ENCODE results near the gene PCDHGB2. TPM values are rescaled to one million over a fixed set of nuclear protein-coding genes. Genes with fewer than 3 reads are reported as not detected.

Gene PCDHGB2
- total and polyA plus RNA-seq, 2 experiments from 2014 or later, result 1.2 to 5.8 TPM

DNA sequence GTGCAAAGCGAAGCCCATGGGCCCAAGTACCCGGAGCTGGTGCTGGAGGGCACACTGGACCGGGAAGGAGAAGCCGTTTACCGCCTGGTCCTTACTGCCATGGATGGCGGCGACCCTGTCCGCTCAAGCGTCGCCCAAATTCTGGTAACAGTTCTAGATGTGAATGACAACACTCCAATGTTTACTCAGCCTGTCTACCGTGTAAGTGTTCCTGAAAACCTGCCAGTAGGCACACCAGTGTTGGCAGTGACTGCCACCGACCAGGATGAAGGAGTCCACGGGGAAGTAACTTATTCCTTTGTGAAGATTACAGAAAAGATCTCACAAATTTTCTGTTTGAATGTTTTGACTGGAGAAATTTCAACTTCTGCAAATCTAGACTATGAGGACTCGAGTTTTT, 14.8 kb downstream of the PCDHGB2 start:
- H3K4me3 Mint-ChIP-seq, result no peak overlapping the region
- peaks cover 2% of the 10 kb centered on the region; the same call in 1 of the 3 replicates for H3K4me1 Mint-ChIP-seq
- peaks cover 6% of the 10 kb centered on the region for H3K27me3 Mint-ChIP-seq (ENCODE audit: insufficient read depth, low read depth, poor library complexity)
- Histone ChIP-seq H3K4me1 (ENCODE audit: insufficient read depth) (no peaks in the 10 kb centered on the region), H3K27me3 (ENCODE audit: insufficient read depth) (no peaks in the 10 kb centered on the region), H4K20me1 (replicated peaks; ENCODE audit: insufficient read depth) (no peaks in the 10 kb centered on the region), H3K4me3 (no peak overlapping the region), H2AFZ (no peak overlapping the region), H3K79me2 (replicated peaks; ENCODE audit: insufficient read depth) (no peaks in the 10 kb centered on the region), H3K27ac (ENCODE audit: low read depth) (no peak overlapping the region), H3K4me2 (no peak overlapping the region), H3K36me3 (ENCODE audit: insufficient read depth) (no peaks in the 10 kb centered on the region), H3F3A (replicated peaks; ENCODE audit: low read depth) (no peaks in the 10 kb centered on the region), H3K9me2 (ENCODE audit: insufficient read depth) (no peaks in the 10 kb centered on the region)
- peaks cover 64% of the 10 kb centered on the region for H3K36me3 Mint-ChIP-seq (ENCODE audit: low read depth)
- ATAC-seq, result no peak
- TF ChIP-seq EZH2phosphoT487 (IDR thresholded peaks at IDR 0.05; ENCODE audit: unreplicated experiment), result no peak
- no peak for TF ChIP-seq JUNB (IDR thresholded peaks at IDR 0.05; ENCODE audit: unreplicated experiment)
- TF ChIP-seq STAT1 (IDR thresholded peaks at IDR 0.05; ENCODE audit: unreplicated experiment), result no peak
- TF ChIP-seq CREB1 (CRISPR knock-in tag; IDR thresholded peaks at IDR 0.05; ENCODE audit: low read depth), result no peak
- no peak for TF ChIP-seq ZNF331 (CRISPR knock-in tag; IDR thresholded peaks at IDR 0.05; ENCODE audit: low read depth)
- TF ChIP-seq, protein P1, sequence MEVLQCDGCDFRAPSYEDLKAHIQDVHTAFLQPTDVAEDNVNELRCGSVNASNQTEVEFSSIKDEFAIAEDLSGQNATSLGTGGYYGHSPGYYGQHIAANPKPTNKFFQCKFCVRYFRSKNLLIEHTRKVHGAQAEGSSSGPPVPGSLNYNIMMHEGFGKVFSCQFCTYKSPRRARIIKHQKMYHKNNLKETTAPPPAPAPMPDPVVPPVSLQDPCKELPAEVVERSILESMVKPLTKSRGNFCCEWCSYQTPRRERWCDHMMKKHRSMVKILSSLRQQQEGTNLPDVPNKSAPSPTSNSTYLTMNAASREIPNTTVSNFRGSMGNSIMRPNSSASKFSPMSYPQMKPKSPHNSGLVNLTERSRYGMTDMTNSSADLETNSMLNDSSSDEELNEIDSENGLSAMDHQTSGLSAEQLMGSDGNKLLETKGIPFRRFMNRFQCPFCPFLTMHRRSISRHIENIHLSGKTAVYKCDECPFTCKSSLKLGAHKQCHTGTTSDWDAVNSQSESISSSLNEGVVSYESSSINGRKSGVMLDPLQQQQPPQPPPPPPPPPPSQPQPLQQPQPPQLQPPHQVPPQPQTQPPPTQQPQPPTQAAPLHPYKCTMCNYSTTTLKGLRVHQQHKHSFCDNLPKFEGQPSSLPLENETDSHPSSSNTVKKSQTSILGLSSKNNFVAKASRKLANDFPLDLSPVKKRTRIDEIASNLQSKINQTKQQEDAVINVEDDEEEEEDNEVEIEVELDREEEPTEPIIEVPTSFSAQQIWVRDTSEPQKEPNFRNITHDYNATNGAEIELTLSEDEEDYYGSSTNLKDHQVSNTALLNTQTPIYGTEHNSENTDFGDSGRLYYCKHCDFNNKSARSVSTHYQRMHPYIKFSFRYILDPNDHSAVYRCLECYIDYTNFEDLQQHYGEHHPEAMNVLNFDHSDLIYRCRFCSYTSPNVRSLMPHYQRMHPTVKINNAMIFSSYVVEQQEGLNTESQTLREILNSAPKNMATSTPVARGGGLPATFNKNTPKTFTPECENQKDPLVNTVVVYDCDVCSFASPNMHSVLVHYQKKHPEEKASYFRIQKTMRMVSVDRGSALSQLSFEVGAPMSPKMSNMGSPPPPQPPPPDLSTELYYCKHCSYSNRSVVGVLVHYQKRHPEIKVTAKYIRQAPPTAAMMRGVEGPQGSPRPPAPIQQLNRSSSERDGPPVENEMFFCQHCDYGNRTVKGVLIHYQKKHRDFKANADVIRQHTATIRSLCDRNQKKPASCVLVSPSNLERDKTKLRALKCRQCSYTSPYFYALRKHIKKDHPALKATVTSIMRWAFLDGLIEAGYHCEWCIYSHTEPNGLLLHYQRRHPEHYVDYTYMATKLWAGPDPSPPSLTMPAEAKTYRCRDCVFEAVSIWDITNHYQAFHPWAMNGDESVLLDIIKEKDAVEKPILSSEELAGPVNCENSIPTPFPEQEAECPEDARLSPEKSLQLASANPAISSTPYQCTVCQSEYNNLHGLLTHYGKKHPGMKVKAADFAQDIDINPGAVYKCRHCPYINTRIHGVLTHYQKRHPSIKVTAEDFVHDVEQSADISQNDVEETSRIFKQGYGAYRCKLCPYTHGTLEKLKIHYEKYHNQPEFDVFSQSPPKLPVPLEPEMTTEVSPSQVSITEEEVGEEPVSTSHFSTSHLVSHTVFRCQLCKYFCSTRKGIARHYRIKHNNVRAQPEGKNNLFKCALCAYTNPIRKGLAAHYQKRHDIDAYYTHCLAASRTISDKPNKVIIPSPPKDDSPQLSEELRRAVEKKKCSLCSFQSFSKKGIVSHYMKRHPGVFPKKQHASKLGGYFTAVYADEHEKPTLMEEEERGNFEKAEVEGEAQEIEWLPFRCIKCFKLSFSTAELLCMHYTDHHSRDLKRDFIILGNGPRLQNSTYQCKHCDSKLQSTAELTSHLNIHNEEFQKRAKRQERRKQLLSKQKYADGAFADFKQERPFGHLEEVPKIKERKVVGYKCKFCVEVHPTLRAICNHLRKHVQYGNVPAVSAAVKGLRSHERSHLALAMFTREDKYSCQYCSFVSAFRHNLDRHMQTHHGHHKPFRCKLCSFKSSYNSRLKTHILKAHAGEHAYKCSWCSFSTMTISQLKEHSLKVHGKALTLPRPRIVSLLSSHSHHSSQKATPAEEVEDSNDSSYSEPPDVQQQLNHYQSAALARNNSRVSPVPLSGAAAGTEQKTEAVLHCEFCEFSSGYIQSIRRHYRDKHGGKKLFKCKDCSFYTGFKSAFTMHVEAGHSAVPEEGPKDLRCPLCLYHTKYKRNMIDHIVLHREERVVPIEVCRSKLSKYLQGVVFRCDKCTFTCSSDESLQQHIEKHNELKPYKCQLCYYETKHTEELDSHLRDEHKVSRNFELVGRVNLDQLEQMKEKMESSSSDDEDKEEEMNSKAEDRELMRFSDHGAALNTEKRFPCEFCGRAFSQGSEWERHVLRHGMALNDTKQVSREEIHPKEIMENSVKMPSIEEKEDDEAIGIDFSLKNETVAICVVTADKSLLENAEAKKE (CRISPR knock-in tag; IDR thresholded peaks at IDR 0.05), result no peak
- TF ChIP-seq, protein P2, sequence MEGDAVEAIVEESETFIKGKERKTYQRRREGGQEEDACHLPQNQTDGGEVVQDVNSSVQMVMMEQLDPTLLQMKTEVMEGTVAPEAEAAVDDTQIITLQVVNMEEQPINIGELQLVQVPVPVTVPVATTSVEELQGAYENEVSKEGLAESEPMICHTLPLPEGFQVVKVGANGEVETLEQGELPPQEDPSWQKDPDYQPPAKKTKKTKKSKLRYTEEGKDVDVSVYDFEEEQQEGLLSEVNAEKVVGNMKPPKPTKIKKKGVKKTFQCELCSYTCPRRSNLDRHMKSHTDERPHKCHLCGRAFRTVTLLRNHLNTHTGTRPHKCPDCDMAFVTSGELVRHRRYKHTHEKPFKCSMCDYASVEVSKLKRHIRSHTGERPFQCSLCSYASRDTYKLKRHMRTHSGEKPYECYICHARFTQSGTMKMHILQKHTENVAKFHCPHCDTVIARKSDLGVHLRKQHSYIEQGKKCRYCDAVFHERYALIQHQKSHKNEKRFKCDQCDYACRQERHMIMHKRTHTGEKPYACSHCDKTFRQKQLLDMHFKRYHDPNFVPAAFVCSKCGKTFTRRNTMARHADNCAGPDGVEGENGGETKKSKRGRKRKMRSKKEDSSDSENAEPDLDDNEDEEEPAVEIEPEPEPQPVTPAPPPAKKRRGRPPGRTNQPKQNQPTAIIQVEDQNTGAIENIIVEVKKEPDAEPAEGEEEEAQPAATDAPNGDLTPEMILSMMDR (conservative IDR thresholded peaks at IDR 0.05; ENCODE audit: low read depth in 2 of 2), result no peak
- TF ChIP-seq ZNF114 (CRISPR knock-in tag; IDR thresholded peaks at IDR 0.05), result no peak
- TF ChIP-seq, protein P3, sequence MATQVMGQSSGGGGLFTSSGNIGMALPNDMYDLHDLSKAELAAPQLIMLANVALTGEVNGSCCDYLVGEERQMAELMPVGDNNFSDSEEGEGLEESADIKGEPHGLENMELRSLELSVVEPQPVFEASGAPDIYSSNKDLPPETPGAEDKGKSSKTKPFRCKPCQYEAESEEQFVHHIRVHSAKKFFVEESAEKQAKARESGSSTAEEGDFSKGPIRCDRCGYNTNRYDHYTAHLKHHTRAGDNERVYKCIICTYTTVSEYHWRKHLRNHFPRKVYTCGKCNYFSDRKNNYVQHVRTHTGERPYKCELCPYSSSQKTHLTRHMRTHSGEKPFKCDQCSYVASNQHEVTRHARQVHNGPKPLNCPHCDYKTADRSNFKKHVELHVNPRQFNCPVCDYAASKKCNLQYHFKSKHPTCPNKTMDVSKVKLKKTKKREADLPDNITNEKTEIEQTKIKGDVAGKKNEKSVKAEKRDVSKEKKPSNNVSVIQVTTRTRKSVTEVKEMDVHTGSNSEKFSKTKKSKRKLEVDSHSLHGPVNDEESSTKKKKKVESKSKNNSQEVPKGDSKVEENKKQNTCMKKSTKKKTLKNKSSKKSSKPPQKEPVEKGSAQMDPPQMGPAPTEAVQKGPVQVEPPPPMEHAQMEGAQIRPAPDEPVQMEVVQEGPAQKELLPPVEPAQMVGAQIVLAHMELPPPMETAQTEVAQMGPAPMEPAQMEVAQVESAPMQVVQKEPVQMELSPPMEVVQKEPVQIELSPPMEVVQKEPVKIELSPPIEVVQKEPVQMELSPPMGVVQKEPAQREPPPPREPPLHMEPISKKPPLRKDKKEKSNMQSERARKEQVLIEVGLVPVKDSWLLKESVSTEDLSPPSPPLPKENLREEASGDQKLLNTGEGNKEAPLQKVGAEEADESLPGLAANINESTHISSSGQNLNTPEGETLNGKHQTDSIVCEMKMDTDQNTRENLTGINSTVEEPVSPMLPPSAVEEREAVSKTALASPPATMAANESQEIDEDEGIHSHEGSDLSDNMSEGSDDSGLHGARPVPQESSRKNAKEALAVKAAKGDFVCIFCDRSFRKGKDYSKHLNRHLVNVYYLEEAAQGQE (IDR thresholded peaks at IDR 0.05; ENCODE audit: unreplicated experiment), result no peak
- TF ChIP-seq POLR2AphosphoS5 (IDR thresholded peaks at IDR 0.05; ENCODE audit: low read depth), result no peak
- no peak for TF ChIP-seq EZH2 (IDR thresholded peaks at IDR 0.05; ENCODE audit: low read depth, unreplicated experiment)
- no peak for TF ChIP-seq NANOG (IDR thresholded peaks at IDR 0.05; ENCODE audit: borderline replicate concordance)
- TF ChIP-seq, protein P4, sequence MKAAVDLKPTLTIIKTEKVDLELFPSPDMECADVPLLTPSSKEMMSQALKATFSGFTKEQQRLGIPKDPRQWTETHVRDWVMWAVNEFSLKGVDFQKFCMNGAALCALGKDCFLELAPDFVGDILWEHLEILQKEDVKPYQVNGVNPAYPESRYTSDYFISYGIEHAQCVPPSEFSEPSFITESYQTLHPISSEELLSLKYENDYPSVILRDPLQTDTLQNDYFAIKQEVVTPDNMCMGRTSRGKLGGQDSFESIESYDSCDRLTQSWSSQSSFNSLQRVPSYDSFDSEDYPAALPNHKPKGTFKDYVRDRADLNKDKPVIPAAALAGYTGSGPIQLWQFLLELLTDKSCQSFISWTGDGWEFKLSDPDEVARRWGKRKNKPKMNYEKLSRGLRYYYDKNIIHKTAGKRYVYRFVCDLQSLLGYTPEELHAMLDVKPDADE (IDR thresholded peaks at IDR 0.05), result no peak
- peaks cover 71% of the 10 kb centered on the region for H3K9me3 Mint-ChIP-seq
- no peak overlapping the region for H3K27ac Mint-ChIP-seq
- DNase-seq (ENCODE audit: low spot score), result no peak

Measured in GM23338 (cell line).